Central memory CD8-positive, alpha-beta T cell (primary cell): ENCODE results near the gene GRIK1.

ENCODE experiments used
- ATAC-seq: fragments of 150-1000 bp; cut with Tn5 transposase; replicated peaks from 2 replicates; pipeline ENCODE4 v1.10.0; 2022; ENCODE audit warnings: mild to moderate bottlenecking, moderate FRiP score, moderate number of reproducible peaks; ENCODE audit not compliant: poor library complexity, severe bottlenecking; ENCODE audit errors: extremely low read depth
- DNase-seq, 2 donors: peaks; one replicate each; pipeline ENCODE4 v3.0.0; 2021; ENCODE audit warnings: low spot score in 2 of 2
- H3K27ac Mint-ChIP-seq: one replicate; pipeline ENCODE4 v1.8.0; 2022; ENCODE audit warnings: low read depth, mild to moderate bottlenecking, moderate library complexity, mixed read lengths
- H3K27me3 Mint-ChIP-seq: one replicate; pipeline ENCODE4 v1.8.0; 2022; ENCODE audit warnings: mixed read lengths
- H3K36me3 Mint-ChIP-seq: one replicate; pipeline ENCODE4 v1.8.0; 2022; ENCODE audit warnings: mild to moderate bottlenecking, moderate library complexity, mixed read lengths; ENCODE audit not compliant: insufficient read depth
- H3K4me1 Mint-ChIP-seq: one replicate; pipeline ENCODE4 v1.8.0; 2022; ENCODE audit warnings: mixed read lengths
- H3K4me3 Mint-ChIP-seq: one replicate; pipeline ENCODE4 v1.8.0; 2022; ENCODE audit warnings: mild to moderate bottlenecking, moderate library complexity, mixed read lengths
- H3K9me3 Mint-ChIP-seq: one replicate; pipeline ENCODE4 v1.8.0; 2022; ENCODE audit warnings: mixed read lengths

The GRIK1 gene

GRCh38 chr21:29637553-29637952 is 302.2 kb downstream of the GRIK1 start:
- DNase-seq (no peak), ATAC-seq (no peak)
- no peak overlapping the region for H3K27ac Mint-ChIP-seq
- no peaks in the 10 kb centered on the region for H3K27me3 Mint-ChIP-seq
- H3K36me3 Mint-ChIP-seq = no peaks in the 10 kb centered on the region
- H3K4me3 Mint-ChIP-seq = no peak overlapping the region
- no peaks in the 10 kb centered on the region for H3K4me1 Mint-ChIP-seq
- no peaks in the 10 kb centered on the region for H3K9me3 Mint-ChIP-seq

GRCh38 chr21:29637134-29637533 is 302.7 kb downstream of the GRIK1 start:
- no peak for ATAC-seq
- Mint-ChIP-seq H3K4me3 (no peak overlapping the region), H3K27me3 (no peaks in the 10 kb centered on the region), H3K36me3 (no peaks in the 10 kb centered on the region), H3K27ac (no peak overlapping the region), H3K9me3 (no peaks in the 10 kb centered on the region), H3K4me1 (no peaks in the 10 kb centered on the region)
- DNase-seq = no peak

GRCh38 chr21:29634418-29634817 is 305.4 kb downstream of the GRIK1 start:
- H3K27ac Mint-ChIP-seq = no peak overlapping the region

DNA sequence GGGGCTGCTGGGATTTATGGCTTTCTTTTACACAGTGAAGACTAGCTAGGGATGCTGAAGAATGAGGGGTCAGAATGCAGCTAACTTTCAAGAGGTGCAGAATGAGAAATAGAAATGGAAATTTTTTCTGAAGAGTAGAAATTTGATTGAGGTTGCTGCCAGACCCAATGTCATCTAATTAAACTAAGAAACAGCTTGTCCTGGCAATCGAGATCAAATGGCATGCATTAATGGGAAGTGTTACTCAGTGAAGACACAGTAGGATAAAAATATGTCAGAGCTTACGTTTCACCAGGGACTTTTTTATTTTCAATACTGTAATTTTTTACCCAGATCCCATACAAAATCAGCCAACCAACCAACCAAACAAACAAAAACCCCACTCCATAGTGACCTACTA is 306.0 kb downstream of the GRIK1 start:
- Mint-ChIP-seq H3K4me3 (no peak overlapping the region), H3K27ac (no peak overlapping the region), H3K4me1 (no peaks in the 10 kb centered on the region), H3K27me3 (no peaks in the 10 kb centered on the region), H3K36me3 (no peaks in the 10 kb centered on the region), H3K9me3 (no peaks in the 10 kb centered on the region)
- ATAC-seq (no peak), DNase-seq (no peak)

More at GRCh38 chr21:29634418-29634817, 305.4 kb downstream of the GRIK1 start:
- H3K9me3 Mint-ChIP-seq = no peaks in the 10 kb centered on the region
- no peak overlapping the region for H3K4me3 Mint-ChIP-seq
- ATAC-seq (no peak), DNase-seq (no peak)
- H3K4me1 Mint-ChIP-seq = no peaks in the 10 kb centered on the region
- H3K27me3 Mint-ChIP-seq = no peaks in the 10 kb centered on the region
- no peaks in the 10 kb centered on the region for H3K36me3 Mint-ChIP-seq

DNA sequence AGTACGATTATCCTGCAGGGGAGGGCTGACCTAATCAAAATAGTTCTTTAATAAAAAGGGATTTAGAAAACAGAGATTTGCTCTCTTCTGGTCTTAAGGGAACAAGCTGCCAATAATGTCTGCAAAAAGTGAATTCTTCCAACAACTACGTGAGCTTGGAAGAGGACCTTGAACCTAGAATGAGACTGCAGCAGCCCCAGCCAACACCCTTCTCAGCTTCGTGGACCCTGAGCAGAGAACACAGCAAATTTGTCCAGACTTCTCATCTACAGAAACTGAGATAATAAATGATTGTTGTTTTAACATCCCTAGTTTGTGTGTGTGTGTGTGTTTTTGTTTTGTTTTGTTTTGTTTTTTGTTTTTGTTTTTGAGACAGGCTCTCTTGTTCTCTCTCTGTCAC is 309.4 kb downstream of the GRIK1 start:
- H3K4me1 Mint-ChIP-seq = no peaks in the 10 kb centered on the region
- H3K36me3 Mint-ChIP-seq = peaks cover 2% of the 10 kb centered on the region
- H3K9me3 Mint-ChIP-seq = no peaks in the 10 kb centered on the region
- DNase-seq = no peak
- H3K27me3 Mint-ChIP-seq = no peaks in the 10 kb centered on the region
- no peak for ATAC-seq
- no peak overlapping the region for H3K4me3 Mint-ChIP-seq
- no peak overlapping the region for H3K27ac Mint-ChIP-seq

- H3K4me3 Mint-ChIP-seq = no peak overlapping the region
- no peak for ATAC-seq
- no peaks in the 10 kb centered on the region for H3K27me3 Mint-ChIP-seq
- H3K9me3 Mint-ChIP-seq = no peaks in the 10 kb centered on the region
- no peak overlapping the region for H3K27ac Mint-ChIP-seq
- H3K36me3 Mint-ChIP-seq = peaks cover 2% of the 10 kb centered on the region
- no peak for DNase-seq
- H3K4me1 Mint-ChIP-seq = no peaks in the 10 kb centered on the region
These were observed 311.9 kb downstream of the GRIK1 start for GRCh38 chr21:29627905-29628304.

- H3K27ac Mint-ChIP-seq = no peak overlapping the region
- no peak for ATAC-seq
These were observed 312.9 kb downstream of the GRIK1 start for GRCh38 chr21:29626801-29627470.

GRCh38 chr21:29625990-29626389 is 313.8 kb downstream of the GRIK1 start:
- ATAC-seq = no peak
- peaks cover 2% of the 10 kb centered on the region for H3K36me3 Mint-ChIP-seq
- H3K4me3 Mint-ChIP-seq = no peak overlapping the region
- H3K27me3 Mint-ChIP-seq = no peaks in the 10 kb centered on the region
- H3K4me1 Mint-ChIP-seq = no peaks in the 10 kb centered on the region
- DNase-seq = no peak
- H3K9me3 Mint-ChIP-seq = no peaks in the 10 kb centered on the region
- no peak overlapping the region for H3K27ac Mint-ChIP-seq

More at GRCh38 chr21:29626801-29627470, 312.9 kb downstream of the GRIK1 start:
- Mint-ChIP-seq H3K27me3 (no peaks in the 10 kb centered on the region), H3K4me3 (no peak overlapping the region), H3K36me3 (peaks cover 2% of the 10 kb centered on the region), H3K4me1 (no peaks in the 10 kb centered on the region), H3K9me3 (no peaks in the 10 kb centered on the region)
- no peak for DNase-seq

GRCh38 chr21:29624776-29625175 is 315.0 kb downstream of the GRIK1 start:
- peaks cover 2% of the 10 kb centered on the region for H3K36me3 Mint-ChIP-seq

GRCh38 chr21:29621525-29621924 is 318.3 kb downstream of the GRIK1 start:
- no peak for ATAC-seq
- Mint-ChIP-seq H3K4me1 (no peaks in the 10 kb centered on the region), H3K9me3 (no peaks in the 10 kb centered on the region)

More at GRCh38 chr21:29624776-29625175, 315.0 kb downstream of the GRIK1 start:
- no peak overlapping the region for H3K27ac Mint-ChIP-seq
- H3K4me1 Mint-ChIP-seq = no peaks in the 10 kb centered on the region
- ATAC-seq = no peak
- H3K27me3 Mint-ChIP-seq = no peaks in the 10 kb centered on the region
- no peak overlapping the region for H3K4me3 Mint-ChIP-seq
- DNase-seq = no peak
- no peaks in the 10 kb centered on the region for H3K9me3 Mint-ChIP-seq

GRCh38 chr21:29616209-29616751 is 323.5 kb downstream of the GRIK1 start:
- peaks cover 7% of the 10 kb centered on the region for H3K9me3 Mint-ChIP-seq
- no peak overlapping the region for H3K4me3 Mint-ChIP-seq
- no peak overlapping the region for H3K27ac Mint-ChIP-seq
- H3K4me1 Mint-ChIP-seq = no peaks in the 10 kb centered on the region
- ATAC-seq = no peak
- H3K27me3 Mint-ChIP-seq = no peaks in the 10 kb centered on the region
- no peak for DNase-seq
- H3K36me3 Mint-ChIP-seq = no peaks in the 10 kb centered on the region

More at GRCh38 chr21:29621525-29621924, 318.3 kb downstream of the GRIK1 start:
- no peak for DNase-seq
- Mint-ChIP-seq H3K27me3 (no peaks in the 10 kb centered on the region), H3K36me3 (no peaks in the 10 kb centered on the region), H3K4me3 (no peak overlapping the region), H3K27ac (no peak overlapping the region)

DNA sequence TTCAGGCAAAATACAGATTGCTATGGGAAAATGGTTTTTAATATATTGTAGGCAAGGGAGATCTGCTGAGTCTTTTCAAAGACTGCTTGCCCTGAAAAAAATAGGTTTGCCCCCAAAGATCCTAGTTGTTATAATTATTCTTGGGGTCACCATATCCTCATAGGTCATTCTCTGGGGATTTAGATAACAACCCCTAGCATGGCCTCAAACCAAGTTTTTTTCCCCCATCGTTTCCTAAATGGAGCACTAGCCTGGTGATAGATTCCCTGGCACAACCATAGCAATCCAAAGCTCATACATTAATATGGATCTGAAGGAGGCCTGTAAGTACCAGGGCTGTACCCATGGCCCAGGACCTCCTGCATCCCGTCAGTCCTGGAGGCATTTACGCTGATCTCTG is 325.9 kb downstream of the GRIK1 start:
- DNase-seq (no peak), ATAC-seq (no peak)
- Mint-ChIP-seq H3K9me3 (peaks cover 7% of the 10 kb centered on the region), H3K4me3 (no peak overlapping the region), H3K27ac (no peak overlapping the region), H3K4me1 (no peaks in the 10 kb centered on the region), H3K36me3 (no peaks in the 10 kb centered on the region), H3K27me3 (no peaks in the 10 kb centered on the region)

DNA sequence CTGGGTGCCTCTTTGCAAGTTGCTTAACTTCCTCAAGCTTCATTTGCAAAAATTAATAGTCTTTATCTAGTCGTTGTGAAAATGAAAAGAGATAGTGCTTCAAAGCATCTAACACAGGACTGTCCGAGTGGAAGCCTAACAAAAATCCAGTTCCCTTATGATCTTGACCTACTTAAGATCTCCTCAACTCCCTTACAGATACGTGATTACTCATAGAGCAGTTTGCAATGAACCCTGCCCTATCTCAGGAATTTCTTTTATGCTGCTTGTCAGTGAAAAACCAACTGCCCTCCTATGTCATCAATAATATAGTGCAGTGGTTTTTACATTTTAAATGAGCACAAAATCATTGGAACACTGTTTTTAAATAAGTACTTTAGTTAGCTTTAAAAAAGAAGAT is 326.8 kb downstream of the GRIK1 start:
- H3K27me3 Mint-ChIP-seq = no peaks in the 10 kb centered on the region
- peaks cover 7% of the 10 kb centered on the region for H3K9me3 Mint-ChIP-seq
- DNase-seq (no peak), ATAC-seq (no peak)
- H3K4me1 Mint-ChIP-seq = no peaks in the 10 kb centered on the region
- H3K27ac Mint-ChIP-seq = no peak overlapping the region
- H3K36me3 Mint-ChIP-seq = no peaks in the 10 kb centered on the region
- no peak overlapping the region for H3K4me3 Mint-ChIP-seq
